ENCODE measurements around the gene C16orf90.

DNA sequence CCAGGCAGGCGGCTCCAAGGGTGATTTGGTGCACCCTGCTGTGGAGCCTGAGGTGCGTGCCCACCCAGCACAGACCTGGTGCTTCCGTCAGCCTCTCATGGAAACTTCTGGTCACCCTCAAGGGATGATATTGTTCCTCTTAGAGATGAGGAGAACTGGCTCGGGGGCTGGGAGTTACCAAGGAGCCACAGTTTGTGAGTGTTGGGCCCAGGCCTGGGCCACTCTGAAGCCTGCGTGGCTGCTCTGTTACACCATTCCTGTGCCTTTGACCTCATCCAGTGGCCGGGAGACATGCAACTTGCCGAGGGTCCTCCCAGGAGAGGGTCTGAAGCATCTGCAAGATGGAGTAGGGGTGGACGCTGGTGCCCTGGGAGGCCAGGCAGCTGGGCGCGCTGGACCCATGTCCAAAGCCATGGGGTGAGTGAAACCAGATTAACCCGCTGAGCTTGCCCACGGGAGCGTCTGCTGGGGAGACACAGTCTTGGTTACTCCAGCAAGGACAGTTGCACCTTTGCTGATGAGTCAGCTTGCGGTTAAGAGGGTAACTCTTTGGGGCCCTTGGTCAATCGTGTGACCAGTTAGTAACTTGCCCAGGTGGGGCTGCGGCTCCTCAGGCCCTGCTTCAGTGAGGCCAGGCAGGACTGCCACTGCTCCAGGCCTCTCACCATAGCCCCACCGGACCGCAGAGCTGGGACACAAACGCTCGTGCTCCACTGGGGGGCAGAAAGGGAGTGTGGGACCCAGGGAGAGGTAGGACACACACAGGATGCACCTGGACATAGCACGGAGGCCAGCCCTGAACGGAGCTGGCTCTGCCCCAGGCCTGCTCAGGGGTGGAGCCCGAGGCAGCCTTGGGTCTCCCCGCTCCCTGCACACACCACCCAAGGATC lies 7.5 kb downstream of the C16orf90 start:
- TF ChIP-seq RFX5 (IDR thresholded peaks at IDR 0.05; ENCODE audit: low read length) (no peak), POLR2AphosphoS5 (IDR thresholded peaks at IDR 0.05; ENCODE audit: low read depth, low read length) (no peak; the same call in 1 of the 2 replicates), EP300 (IDR thresholded peaks at IDR 0.05; ENCODE audit: borderline replicate concordance in 1 of 2, low read depth in 1 of 2, low read length in 1 of 2) (no peak)
- TF ChIP-seq, protein P1, sequence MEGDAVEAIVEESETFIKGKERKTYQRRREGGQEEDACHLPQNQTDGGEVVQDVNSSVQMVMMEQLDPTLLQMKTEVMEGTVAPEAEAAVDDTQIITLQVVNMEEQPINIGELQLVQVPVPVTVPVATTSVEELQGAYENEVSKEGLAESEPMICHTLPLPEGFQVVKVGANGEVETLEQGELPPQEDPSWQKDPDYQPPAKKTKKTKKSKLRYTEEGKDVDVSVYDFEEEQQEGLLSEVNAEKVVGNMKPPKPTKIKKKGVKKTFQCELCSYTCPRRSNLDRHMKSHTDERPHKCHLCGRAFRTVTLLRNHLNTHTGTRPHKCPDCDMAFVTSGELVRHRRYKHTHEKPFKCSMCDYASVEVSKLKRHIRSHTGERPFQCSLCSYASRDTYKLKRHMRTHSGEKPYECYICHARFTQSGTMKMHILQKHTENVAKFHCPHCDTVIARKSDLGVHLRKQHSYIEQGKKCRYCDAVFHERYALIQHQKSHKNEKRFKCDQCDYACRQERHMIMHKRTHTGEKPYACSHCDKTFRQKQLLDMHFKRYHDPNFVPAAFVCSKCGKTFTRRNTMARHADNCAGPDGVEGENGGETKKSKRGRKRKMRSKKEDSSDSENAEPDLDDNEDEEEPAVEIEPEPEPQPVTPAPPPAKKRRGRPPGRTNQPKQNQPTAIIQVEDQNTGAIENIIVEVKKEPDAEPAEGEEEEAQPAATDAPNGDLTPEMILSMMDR (IDR thresholded peaks at IDR 0.05): no peak
- TF ChIP-seq, protein P2, sequence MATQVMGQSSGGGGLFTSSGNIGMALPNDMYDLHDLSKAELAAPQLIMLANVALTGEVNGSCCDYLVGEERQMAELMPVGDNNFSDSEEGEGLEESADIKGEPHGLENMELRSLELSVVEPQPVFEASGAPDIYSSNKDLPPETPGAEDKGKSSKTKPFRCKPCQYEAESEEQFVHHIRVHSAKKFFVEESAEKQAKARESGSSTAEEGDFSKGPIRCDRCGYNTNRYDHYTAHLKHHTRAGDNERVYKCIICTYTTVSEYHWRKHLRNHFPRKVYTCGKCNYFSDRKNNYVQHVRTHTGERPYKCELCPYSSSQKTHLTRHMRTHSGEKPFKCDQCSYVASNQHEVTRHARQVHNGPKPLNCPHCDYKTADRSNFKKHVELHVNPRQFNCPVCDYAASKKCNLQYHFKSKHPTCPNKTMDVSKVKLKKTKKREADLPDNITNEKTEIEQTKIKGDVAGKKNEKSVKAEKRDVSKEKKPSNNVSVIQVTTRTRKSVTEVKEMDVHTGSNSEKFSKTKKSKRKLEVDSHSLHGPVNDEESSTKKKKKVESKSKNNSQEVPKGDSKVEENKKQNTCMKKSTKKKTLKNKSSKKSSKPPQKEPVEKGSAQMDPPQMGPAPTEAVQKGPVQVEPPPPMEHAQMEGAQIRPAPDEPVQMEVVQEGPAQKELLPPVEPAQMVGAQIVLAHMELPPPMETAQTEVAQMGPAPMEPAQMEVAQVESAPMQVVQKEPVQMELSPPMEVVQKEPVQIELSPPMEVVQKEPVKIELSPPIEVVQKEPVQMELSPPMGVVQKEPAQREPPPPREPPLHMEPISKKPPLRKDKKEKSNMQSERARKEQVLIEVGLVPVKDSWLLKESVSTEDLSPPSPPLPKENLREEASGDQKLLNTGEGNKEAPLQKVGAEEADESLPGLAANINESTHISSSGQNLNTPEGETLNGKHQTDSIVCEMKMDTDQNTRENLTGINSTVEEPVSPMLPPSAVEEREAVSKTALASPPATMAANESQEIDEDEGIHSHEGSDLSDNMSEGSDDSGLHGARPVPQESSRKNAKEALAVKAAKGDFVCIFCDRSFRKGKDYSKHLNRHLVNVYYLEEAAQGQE (IDR thresholded peaks at IDR 0.05; ENCODE audit: low read depth, low read length): no peak
- TF ChIP-seq, protein P3, sequence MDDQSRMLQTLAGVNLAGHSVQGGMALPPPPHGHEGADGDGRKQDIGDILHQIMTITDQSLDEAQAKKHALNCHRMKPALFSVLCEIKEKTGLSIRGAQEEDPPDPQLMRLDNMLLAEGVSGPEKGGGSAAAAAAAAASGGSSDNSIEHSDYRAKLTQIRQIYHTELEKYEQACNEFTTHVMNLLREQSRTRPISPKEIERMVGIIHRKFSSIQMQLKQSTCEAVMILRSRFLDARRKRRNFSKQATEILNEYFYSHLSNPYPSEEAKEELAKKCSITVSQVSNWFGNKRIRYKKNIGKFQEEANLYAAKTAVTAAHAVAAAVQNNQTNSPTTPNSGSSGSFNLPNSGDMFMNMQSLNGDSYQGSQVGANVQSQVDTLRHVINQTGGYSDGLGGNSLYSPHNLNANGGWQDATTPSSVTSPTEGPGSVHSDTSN (IDR thresholded peaks at IDR 0.05): no peak

Measured in SK-N-SH (cell line).